Body of pancreas (tissue), 4 donors: Measurements from ENCODE around the gene FAM222A.

Experiments used
- CTCF ChIP-seq, 7 experiments: fragments of 450-650 bp in 4 of 7; fragments of 200-600 bp in 3 of 7; sonication (generic) in 3 of 7; IDR thresholded peaks; one replicate each; pipeline ENCODE4 v1.5.1; 2016 to 2019; ENCODE audit warnings: antibody characterized with exemption in 7 of 7
- POLR2A ChIP-seq, 3 donors: fragments of 450-650 bp; IDR thresholded peaks; one replicate each; pipeline ENCODE4 v1.6.1; 2016; ENCODE audit warnings: antibody characterized with exemption in 3 of 3, mild to moderate bottlenecking in 2 of 3

GRCh38 chr12:109682708-109683060 is 30.9 kb upstream of the FAM222A start:
- no peak for TF ChIP-seq CTCF (IDR thresholded peaks at IDR 0.05)
- TF ChIP-seq POLR2A (IDR thresholded peaks at IDR 0.05): no peak
